Activated gamma-delta T cell (primary cell): ENCODE measurements around the gene NPEPPS.

ENCODE experiments used
- DNase-seq: peaks from one replicate; lab custom pipeline; 2025; lab: John Stamatoyannopoulos, UW

Gene NPEPPS

DNA sequence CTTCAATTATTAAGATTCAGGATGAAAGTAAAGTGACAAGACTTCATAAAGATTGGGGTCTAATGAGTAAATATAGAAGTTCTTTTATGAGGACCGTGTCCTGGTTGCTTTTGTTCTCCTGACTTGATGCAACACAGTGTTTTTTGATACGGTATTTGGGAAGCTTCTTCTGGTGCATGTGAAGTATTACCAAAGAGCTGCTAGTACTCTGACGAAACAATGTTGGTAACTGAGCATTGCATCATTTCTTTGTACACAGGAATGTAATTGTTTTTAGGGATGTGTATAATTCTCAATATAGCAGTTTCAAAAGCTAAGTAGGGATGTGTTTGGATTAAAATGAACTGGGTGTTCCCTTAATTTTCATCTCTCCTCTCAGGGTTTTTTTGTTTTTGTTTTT is 134.7 kb downstream of the NPEPPS start:
- DNase-seq: no peak

DNA sequence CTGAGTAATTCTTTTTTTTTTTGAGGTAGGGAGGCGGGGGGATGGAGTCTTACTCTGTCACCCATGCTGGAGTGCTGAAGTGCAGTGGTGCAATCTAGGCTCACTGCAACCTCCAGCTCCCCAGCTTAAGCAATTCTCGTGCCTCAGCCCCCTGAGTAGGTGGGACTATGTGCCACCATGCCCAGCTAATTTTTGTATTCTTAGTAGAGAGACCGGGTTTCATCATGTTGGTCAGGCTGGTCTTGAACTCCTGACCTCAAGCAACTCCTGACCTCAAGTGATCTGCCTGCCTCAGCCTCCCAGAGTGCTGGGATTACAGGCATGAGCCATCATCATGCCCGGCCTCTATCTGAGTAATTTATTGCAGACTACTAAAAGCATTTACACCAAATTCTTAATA is 138.2 kb downstream of the NPEPPS start:
- DNase-seq: no peak

DNA sequence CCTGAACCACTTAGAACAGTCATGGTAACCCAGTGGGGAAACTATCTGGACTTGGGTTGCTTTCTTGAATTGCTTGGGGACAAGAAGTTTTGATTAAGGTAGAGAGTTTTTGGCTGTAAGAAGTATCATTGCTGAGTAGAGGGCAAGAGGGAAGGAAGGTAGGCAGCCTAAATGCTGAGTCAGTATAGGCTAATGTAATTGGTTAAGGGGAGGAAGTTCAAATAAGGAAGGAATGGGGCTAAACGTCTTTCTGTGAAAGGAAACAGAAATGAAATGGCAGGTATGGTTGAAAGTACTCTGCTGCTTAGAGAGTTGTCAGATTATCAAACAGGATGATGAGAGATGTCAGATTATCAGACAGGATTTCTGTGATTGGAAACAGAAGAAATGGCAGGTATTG is 139.2 kb downstream of the NPEPPS start:
- no peak for DNase-seq
